ENCODE data around the gene IL10.

DNA sequence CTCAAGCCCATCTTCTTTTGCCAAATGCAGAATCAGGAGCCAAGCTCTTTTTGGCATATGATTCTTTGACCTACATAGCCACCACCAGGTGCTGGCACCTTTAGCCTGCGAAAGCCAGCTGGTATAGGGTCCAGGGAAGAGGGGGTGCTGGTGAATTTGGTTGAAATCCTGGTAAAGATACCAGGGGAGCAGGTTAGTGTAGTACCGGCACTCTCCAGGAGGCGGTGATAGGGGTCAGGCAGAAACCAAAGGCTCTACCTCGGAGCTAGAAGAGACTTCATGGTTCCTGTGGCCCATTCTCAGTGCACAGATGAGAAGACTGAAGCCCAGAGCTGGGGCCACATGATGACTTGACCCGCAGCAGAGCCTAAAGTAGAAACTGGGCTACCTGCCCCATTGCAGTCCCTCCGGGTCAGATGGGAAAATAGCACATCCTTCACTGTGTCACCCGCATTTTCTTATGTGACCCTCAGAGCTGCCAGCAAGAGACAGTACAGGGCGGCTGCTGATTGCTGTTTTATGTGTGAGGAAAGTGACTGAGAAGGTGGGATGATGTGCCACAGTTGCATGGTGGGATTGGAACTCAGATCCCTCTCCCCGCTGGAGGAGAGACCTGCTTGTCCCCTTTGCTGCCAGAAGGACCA is 37.7 kb downstream of the IL10 start:
- no peak for TF ChIP-seq GATA1 (IDR thresholded peaks at IDR 0.05; ENCODE audit: low read depth, low read length)
- TF ChIP-seq POLR2A (IDR thresholded peaks at IDR 0.05; ENCODE audit: low read length) = no peak
